Measurements from ENCODE around the gene TMEM231. TPM values are rescaled to one million over a fixed set of nuclear protein-coding genes. Genes with fewer than 3 reads are reported as not detected.

TMEM231 gene, protein sequence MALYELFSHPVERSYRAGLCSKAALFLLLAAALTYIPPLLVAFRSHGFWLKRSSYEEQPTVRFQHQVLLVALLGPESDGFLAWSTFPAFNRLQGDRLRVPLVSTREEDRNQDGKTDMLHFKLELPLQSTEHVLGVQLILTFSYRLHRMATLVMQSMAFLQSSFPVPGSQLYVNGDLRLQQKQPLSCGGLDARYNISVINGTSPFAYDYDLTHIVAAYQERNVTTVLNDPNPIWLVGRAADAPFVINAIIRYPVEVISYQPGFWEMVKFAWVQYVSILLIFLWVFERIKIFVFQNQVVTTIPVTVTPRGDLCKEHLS
- polyA plus RNA-seq (2013) = 8.2 TPM

DNA sequence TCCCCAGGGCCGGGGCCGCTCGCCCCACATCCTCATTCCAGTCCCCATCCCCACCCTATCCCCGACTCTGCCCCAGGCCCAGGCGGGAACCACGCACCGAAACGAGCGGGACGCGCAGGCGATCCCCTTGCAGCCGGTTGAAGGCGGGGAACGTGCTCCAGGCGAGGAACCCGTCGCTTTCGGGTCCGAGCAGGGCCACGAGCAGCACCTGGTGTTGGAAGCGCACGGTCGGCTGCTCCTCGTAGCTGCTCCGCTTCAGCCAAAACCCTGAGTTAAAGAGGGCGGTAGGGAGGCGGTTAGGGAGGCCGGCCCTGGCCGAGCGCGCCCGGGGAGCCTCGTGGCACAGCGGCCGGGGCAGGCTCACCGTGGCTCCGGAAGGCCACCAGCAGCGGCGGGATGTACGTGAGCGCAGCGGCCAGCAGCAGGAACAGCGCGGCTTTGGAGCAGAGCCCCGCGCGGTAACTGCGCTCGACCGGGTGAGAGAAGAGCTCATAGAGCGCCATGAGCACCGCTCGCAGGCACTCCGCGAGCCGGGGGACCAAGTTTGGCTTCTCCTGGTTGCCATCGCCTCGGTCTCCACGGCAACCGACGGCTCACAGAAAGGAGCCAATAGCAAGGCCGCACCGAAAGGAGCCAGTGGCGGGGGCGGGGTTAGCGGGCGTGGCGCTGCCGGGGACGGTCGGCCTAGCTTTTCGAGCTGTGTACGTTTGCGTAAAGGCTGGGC lies at the start of gene TMEM231:
TSS of gene TMEM231 (minus strand) at position 546 of the 724 bp plus-strand sequence. CDS start at position 503, 43 bp downstream.
- Histone ChIP-seq H3K4me3 (ENCODE audit: control insufficient read depth in 1 of 7, extremely low read depth in 1 of 7, insufficient read depth in 4 of 7, low read depth in 2 of 7, low read length in 6 of 7) (peak within 1 kb of the TSS; percentile 63 to 86 (median 70)), H3K27me3 (replicated peaks in 2 of 5; ENCODE audit: control insufficient read depth in 4 of 5, insufficient read depth in 5 of 5, low read length in 4 of 5) (peaks cover 0 to 3% (median 0%) of the 10 kb centered on the region in 5 experiments), H3K36me3 (ENCODE audit: control insufficient read depth in 4 of 4, insufficient read depth in 4 of 4, low read length in 3 of 4) (no peaks in the 10 kb centered on the region), H3K4me1 (ENCODE audit: control extremely low read depth in 1 of 4, control insufficient read depth in 4 of 4, insufficient read depth in 4 of 4, low read length in 3 of 4) (peaks cover 4 to 23% (median 16%) of the 10 kb centered on the region in 4 experiments), H3K9me3 (ENCODE audit: control extremely low read depth in 1 of 5, control insufficient read depth in 4 of 5, insufficient read depth in 2 of 5, low read depth in 1 of 5, low read length in 4 of 5) (no peaks in the 10 kb centered on the region), H3K27ac (ENCODE audit: insufficient read depth in 1 of 2, low read depth in 1 of 2, low read length in 2 of 2, poor library complexity in 1 of 2, severe bottlenecking in 2 of 2) (peak within 1 kb of the TSS; percentile 40 to 61)
- ChIA-PET POLR2A (interaction anchor here (0.7 kb wide), 1 partner anchor 9 kb away, joined by 3 read pairs; no protein-coding TSS in a partner anchor), CTCF (interaction anchor here (1.2 to 1.9 kb wide), 3 partner anchors 9 to 91 kb away, joined by 3 to 7 read pairs (median 3); partner anchors contain the start of gene TMEM170A)
- DNase-seq = peak; percentile 92 to 96 (median 95)
- WGBS (ENCODE audit: insufficient coverage) = 0% methylated on average over 53 of the region's 75 CpGs

DNA sequence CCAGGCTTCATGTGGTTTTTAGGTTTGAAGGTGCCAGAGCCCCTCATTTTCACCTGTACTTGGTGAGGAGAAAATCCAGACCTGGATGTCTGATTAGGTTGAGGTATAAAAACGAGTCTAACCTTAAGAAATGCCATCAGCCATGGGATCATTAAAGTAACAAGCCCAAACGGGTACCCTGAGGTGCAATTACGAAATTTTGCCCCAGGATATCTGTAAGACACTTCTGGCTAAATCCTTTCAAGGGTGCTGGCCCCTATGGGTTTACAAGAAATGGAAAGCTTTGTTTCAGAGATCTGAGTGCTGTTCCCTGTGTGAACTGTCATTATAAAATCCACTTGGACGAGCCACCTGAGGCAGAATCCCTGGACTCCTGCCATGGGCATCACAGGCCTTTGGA lies 47.2 kb upstream of the TMEM231 start:
- DNase-seq = no peak
- H3K27me3 ChIP-seq (replicated peaks in 2 of 5; ENCODE audit: control insufficient read depth in 4 of 5, insufficient read depth in 5 of 5, low read length in 4 of 5) = no peaks in the 10 kb centered on the region
- no peak overlapping the region for H3K4me3 ChIP-seq (ENCODE audit: control insufficient read depth in 1 of 7, extremely low read depth in 1 of 7, insufficient read depth in 4 of 7, low read depth in 2 of 7, low read length in 6 of 7)
- WGBS (ENCODE audit: insufficient coverage) = 97% methylated on average over 4 of the region's 4 CpGs
- CTCF ChIA-PET = interaction anchor here (1.1 kb wide), 1 partner anchor 18 kb away, joined by 4 read pairs; no protein-coding TSS in a partner anchor
- H3K4me1 ChIP-seq (ENCODE audit: control extremely low read depth in 1 of 4, control insufficient read depth in 4 of 4, insufficient read depth in 4 of 4, low read length in 3 of 4) = no peaks in the 10 kb centered on the region
- no peak overlapping the region for H3K27ac ChIP-seq (ENCODE audit: insufficient read depth in 1 of 2, low read depth in 1 of 2, low read length in 2 of 2, poor library complexity in 1 of 2, severe bottlenecking in 2 of 2)
- H3K9me3 ChIP-seq (ENCODE audit: control extremely low read depth in 1 of 5, control insufficient read depth in 4 of 5, insufficient read depth in 2 of 5, low read depth in 1 of 5, low read length in 4 of 5) = peaks cover 7 to 16% (median 13%) of the 10 kb centered on the region in 5 experiments
- H3K36me3 ChIP-seq (ENCODE audit: control insufficient read depth in 4 of 4, insufficient read depth in 4 of 4, low read length in 3 of 4) = peaks cover 34 to 72% (median 55%) of the 10 kb centered on the region in 4 experiments
- POLR2A ChIA-PET = interaction anchor here (0.7 kb wide), 1 partner anchor 56 kb away, joined by 3 read pairs; no protein-coding TSS in a partner anchor

DNA sequence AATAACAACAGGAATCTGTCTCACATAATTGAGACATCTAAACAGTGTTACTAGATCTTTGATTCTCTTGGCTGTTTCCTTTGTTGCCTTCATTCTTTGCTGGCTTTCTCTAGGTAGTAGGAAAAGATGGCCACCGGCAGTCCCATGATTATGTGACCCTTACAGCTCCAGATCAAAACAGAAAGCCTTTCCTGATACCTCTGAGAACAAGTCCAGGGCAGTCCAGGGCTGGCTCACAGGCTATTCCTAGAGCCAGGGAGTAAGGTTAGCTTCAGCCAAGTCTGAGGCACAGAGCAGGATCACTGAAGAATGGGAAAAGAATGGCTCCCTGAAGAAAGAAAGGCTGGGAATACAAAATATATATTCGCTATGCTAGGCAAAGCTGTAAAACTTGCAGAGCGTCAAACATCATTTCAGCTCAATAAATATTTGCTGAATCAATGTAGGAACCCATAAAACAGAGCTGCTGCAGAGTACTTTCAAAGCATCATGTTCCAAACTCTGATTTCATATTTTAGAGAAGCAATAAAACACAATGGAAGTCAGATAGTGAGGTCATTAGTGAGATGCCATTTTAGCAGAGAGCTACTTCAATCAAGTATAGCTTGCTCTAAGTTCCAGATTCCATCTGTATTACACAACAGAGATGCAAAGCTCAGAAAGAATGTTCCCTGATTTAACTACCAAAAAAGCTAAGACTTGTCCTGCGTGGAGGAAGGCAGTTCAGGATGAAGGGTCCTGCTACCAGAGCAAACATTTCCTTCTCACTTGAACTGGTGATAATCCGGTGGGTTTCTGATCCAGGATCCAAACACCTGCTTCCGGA lies 43.6 kb upstream of the TMEM231 start:
- ChIA-PET POLR2A (no interaction called here), CTCF (interaction anchor here (1.2 kb wide), 1 partner anchor 10 kb away, joined by 4 read pairs; no protein-coding TSS in a partner anchor)
- H3K4me1 ChIP-seq (ENCODE audit: control extremely low read depth in 1 of 4, control insufficient read depth in 4 of 4, insufficient read depth in 4 of 4, low read length in 3 of 4) = peaks cover 3 to 7% (median 4%) of the 10 kb centered on the region in 4 experiments
- no peaks in the 10 kb centered on the region for H3K27me3 ChIP-seq (replicated peaks in 2 of 5; ENCODE audit: control insufficient read depth in 4 of 5, insufficient read depth in 5 of 5, low read length in 4 of 5)
- peaks cover 6 to 18% (median 12%) of the 10 kb centered on the region in 5 experiments for H3K9me3 ChIP-seq (ENCODE audit: control extremely low read depth in 1 of 5, control insufficient read depth in 4 of 5, insufficient read depth in 2 of 5, low read depth in 1 of 5, low read length in 4 of 5)
- H3K36me3 ChIP-seq (ENCODE audit: control insufficient read depth in 4 of 4, insufficient read depth in 4 of 4, low read length in 3 of 4) = peaks cover 24 to 56% (median 46%) of the 10 kb centered on the region in 4 experiments
- 98% methylated on average over 6 of the region's 6 CpGs for WGBS (ENCODE audit: insufficient coverage)
- no peak overlapping the region for H3K27ac ChIP-seq (ENCODE audit: insufficient read depth in 1 of 2, low read depth in 1 of 2, low read length in 2 of 2, poor library complexity in 1 of 2, severe bottlenecking in 2 of 2)
- H3K4me3 ChIP-seq (ENCODE audit: control insufficient read depth in 1 of 7, extremely low read depth in 1 of 7, insufficient read depth in 4 of 7, low read depth in 2 of 7, low read length in 6 of 7) = no peak overlapping the region
- DNase-seq = no peak

DNA sequence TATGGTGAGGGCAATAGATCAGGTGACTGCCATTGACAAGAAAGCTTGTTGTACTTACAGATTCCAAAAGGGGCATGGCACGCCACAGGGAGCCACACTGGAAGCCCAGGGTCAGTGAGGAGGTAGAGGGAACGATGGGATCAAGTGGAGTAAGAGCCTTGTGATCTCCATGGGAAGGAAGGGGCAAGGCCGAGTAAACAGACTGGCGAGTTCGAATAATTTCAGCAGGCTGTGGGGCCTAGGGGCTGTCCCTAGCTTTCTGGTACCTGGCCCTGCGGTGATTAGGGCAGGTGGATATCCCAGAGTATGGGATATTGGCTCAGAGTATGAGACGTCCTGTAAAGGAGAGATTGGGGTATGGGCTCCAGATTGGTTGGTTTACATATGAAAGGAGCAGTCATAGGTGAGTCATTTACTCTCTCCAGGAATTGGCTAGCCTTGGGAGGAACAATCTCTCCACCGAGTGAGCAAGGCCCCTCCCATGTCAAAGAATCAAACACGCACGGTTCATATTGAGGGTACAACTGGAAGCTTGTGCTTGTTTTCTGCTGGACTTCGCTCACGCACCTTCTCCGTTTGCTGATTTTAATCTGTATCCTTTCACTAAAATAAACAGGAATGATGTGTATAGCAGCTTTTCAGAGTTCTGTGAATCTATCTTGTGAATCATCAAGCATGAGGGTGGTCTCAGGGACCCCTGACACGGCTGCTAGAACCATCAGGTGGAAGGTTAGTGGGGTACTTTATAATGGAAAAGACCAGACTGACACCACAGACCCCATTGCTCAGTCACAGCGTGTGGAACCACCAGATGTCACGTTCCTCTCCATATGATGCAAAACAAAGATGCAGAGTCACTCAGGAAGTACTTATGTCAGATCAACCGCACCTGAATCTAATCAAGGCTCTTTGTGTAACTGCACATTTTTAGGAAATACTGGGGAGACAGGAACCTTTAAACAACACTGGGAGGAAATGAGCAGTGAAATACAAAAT lies 38.1 kb upstream of the TMEM231 start:
- peaks cover 0 to 5% (median 0%) of the 10 kb centered on the region in 5 experiments for H3K9me3 ChIP-seq (ENCODE audit: control extremely low read depth in 1 of 5, control insufficient read depth in 4 of 5, insufficient read depth in 2 of 5, low read depth in 1 of 5, low read length in 4 of 5)
- DNase-seq = peak; percentile 80 to 95 (median 90)
- WGBS (ENCODE audit: insufficient coverage) = 72% methylated on average over 14 of the region's 17 CpGs
- ChIA-PET POLR2A (no interaction called here), CTCF (interaction anchor here (0.8 to 1.2 kb wide), 3 partner anchors 15 to 30 kb away, joined by 3 read pairs; no protein-coding TSS in a partner anchor)
- no peak overlapping the region for H3K4me3 ChIP-seq (ENCODE audit: control insufficient read depth in 1 of 7, extremely low read depth in 1 of 7, insufficient read depth in 4 of 7, low read depth in 2 of 7, low read length in 6 of 7)
- H3K27ac ChIP-seq (ENCODE audit: insufficient read depth in 1 of 2, low read depth in 1 of 2, low read length in 2 of 2, poor library complexity in 1 of 2, severe bottlenecking in 2 of 2) = no peak overlapping the region
- H3K4me1 ChIP-seq (ENCODE audit: control extremely low read depth in 1 of 4, control insufficient read depth in 4 of 4, insufficient read depth in 4 of 4, low read length in 3 of 4) = peaks cover 9 to 24% (median 15%) of the 10 kb centered on the region in 4 experiments
- H3K36me3 ChIP-seq (ENCODE audit: control insufficient read depth in 4 of 4, insufficient read depth in 4 of 4, low read length in 3 of 4) = peaks cover 2 to 15% (median 11%) of the 10 kb centered on the region in 4 experiments
- H3K27me3 ChIP-seq (replicated peaks in 2 of 5; ENCODE audit: control insufficient read depth in 4 of 5, insufficient read depth in 5 of 5, low read length in 4 of 5) = no peaks in the 10 kb centered on the region

DNA sequence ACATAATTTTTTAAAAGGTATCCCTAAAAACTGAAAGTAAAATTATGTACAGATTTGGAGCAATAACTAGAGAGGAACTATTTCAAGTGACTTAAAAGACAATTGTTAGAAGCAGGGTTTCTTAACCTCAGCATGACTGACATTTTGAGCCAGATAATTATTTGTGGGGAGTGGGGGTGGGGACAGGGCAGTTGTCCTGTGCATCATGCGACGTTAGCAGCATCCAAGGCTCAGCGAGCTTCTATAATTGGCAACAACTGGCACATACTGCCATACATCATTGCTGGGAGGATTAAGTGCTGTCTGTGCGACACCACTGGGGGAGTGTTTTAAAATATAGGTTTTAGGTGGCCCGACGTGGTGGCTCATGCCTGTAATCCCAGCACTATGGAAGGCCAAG lies 37.3 kb upstream of the TMEM231 start:
- no peak for DNase-seq
- Histone ChIP-seq H3K27ac (ENCODE audit: insufficient read depth in 1 of 2, low read depth in 1 of 2, low read length in 2 of 2, poor library complexity in 1 of 2, severe bottlenecking in 2 of 2) (no peak overlapping the region), H3K36me3 (ENCODE audit: control insufficient read depth in 4 of 4, insufficient read depth in 4 of 4, low read length in 3 of 4) (peaks cover 2 to 17% (median 12%) of the 10 kb centered on the region in 4 experiments), H3K9me3 (ENCODE audit: control extremely low read depth in 1 of 5, control insufficient read depth in 4 of 5, insufficient read depth in 2 of 5, low read depth in 1 of 5, low read length in 4 of 5) (peaks cover 0 to 5% (median 0%) of the 10 kb centered on the region in 5 experiments), H3K27me3 (replicated peaks in 2 of 5; ENCODE audit: control insufficient read depth in 4 of 5, insufficient read depth in 5 of 5, low read length in 4 of 5) (no peaks in the 10 kb centered on the region), H3K4me1 (ENCODE audit: control extremely low read depth in 1 of 4, control insufficient read depth in 4 of 4, insufficient read depth in 4 of 4, low read length in 3 of 4) (peaks cover 9 to 24% (median 15%) of the 10 kb centered on the region in 4 experiments), H3K4me3 (ENCODE audit: control insufficient read depth in 1 of 7, extremely low read depth in 1 of 7, insufficient read depth in 4 of 7, low read depth in 2 of 7, low read length in 6 of 7) (no peak overlapping the region)
- ChIA-PET POLR2A (no interaction called here), CTCF (interaction anchor here (0.9 to 1.2 kb wide), 2 partner anchors 14 to 29 kb away, joined by 3 read pairs; no protein-coding TSS in a partner anchor)
- 94% methylated on average over 6 of the region's 6 CpGs for WGBS (ENCODE audit: insufficient coverage)

Data from common myeloid progenitor, CD34-positive (primary cell).